Endothelial cell of umbilical vein (primary cell): ENCODE results near the gene NLGN4Y.

ENCODE experiments used
- EZH2 ChIP-seq: IDR thresholded peaks from 2 replicates; pipeline ENCODE4 v1.6.1; 2012; ENCODE audit warnings: borderline replicate concordance, low read depth, mild to moderate bottlenecking, moderate library complexity, low read length, inconsistent platforms; ENCODE audit not compliant: severe bottlenecking
- JUN ChIP-seq: IDR thresholded peaks from 2 replicates; pipeline ENCODE4 v1.6.1; 2011; ENCODE audit warnings: borderline replicate concordance, low read depth; ENCODE audit not compliant: insufficient read length, insufficient read depth
- MYC ChIP-seq: IDR thresholded peaks from one replicate; pipeline ENCODE4 v1.6.1; 2011; ENCODE audit warnings: mild to moderate bottlenecking, low read depth, low read length
- POLR2A ChIP-seq: IDR thresholded peaks from 2 replicates; pipeline ENCODE4 v1.6.1; 2012; ENCODE audit warnings: low read depth, mild to moderate bottlenecking, control low read depth, low read length
- POLR2AphosphoS5 ChIP-seq: IDR thresholded peaks from 2 replicates; pipeline ENCODE4 v1.6.1; 2012; ENCODE audit warnings: low read depth, mild to moderate bottlenecking, control low read depth, low read length, moderate library complexity; ENCODE audit not compliant: insufficient read depth
- TF ChIP-seq, protein P1 (sequence below), 2 donors: IDR thresholded peaks; 1 replicate in 1 of 2; 2 replicates in 1 of 2; pipeline ENCODE4 v1.5.1; 2011; ENCODE audit warnings: low read length in 2 of 2, mild to moderate bottlenecking in 2 of 2, moderate library complexity in 2 of 2, control low read depth in 1 of 2, inconsistent platforms in 1 of 2, low read depth in 1 of 2; ENCODE audit not compliant: insufficient read depth in 1 of 2; ENCODE audit errors: extremely low read depth in 1 of 2

DNA sequence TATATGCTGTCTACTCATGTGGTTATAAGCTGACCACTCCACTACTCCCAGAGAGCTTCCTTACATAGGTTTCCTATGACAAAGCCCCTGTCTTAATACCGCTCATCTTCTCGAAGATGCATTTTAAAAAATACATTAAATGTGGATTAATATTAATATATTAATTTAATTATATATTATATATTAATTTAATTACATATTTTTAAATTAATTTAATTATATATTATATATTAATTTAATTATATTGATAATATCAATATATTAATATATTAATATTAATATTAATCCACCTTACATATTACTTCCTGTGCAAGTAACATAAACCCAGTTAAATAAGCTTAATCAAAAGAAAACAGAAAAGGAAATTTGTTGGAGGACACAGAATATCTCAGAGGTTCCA lies 19.7 kb upstream of the NLGN4Y start:
- TF ChIP-seq JUN (no peak), POLR2AphosphoS5 (no peak), EZH2 (no peak), POLR2A (no peak), MYC (no peak)
- TF ChIP-seq, protein P1, sequence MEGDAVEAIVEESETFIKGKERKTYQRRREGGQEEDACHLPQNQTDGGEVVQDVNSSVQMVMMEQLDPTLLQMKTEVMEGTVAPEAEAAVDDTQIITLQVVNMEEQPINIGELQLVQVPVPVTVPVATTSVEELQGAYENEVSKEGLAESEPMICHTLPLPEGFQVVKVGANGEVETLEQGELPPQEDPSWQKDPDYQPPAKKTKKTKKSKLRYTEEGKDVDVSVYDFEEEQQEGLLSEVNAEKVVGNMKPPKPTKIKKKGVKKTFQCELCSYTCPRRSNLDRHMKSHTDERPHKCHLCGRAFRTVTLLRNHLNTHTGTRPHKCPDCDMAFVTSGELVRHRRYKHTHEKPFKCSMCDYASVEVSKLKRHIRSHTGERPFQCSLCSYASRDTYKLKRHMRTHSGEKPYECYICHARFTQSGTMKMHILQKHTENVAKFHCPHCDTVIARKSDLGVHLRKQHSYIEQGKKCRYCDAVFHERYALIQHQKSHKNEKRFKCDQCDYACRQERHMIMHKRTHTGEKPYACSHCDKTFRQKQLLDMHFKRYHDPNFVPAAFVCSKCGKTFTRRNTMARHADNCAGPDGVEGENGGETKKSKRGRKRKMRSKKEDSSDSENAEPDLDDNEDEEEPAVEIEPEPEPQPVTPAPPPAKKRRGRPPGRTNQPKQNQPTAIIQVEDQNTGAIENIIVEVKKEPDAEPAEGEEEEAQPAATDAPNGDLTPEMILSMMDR (IDR thresholded peaks at IDR 0.05; ENCODE audit: extremely low read depth in 1 of 2, insufficient read depth in 1 of 2, low read depth in 1 of 2, low read length in 2 of 2), result no peak
